ENCODE measurements around the gene CHEK2. TPM values are rescaled to one million over a fixed set of nuclear protein-coding genes. Genes with fewer than 3 reads are reported as not detected.
A peak's percentile ranks its signal among the peaks of the same experiment; 100 is the strongest.

The CHEK2 gene
- total RNA-seq (2014; rRNA removed; shearing (Covaris generic)) (12.2 and 22.0 TPM in 2 replicates), polyA plus RNA-seq (2016; fragmentation: Nextera tagmentation; extraction: Ambion mirVana) (19.3 and 21.8 TPM in 2 replicates)

- Histone ChIP-seq H4K20me1 (ENCODE audit: insufficient read depth) (no peaks in the 10 kb centered on the region), H3K79me2 (ENCODE audit: insufficient read depth) (peaks cover 58% of the 10 kb centered on the region)
- WGBS, 2 experiments (ENCODE audit: low coverage in 1 of 2, low lambda C conversion rate in 2 of 2, missing lambda C conversion rate in 2 of 2), result 1% methylated on average over 48 to 54 of the region's 54 CpGs
Measured at GRCh38 chr22:28741785-28742561, at the start of gene CHEK2, which contains the start of gene HSCB. TSS of gene CHEK2 (minus strand) at chr22:28741820. CDS start at chr22:28734721, 7,099 bp downstream. TSS of gene HSCB (plus strand) at chr22:28742039. CDS start at chr22:28742096, 57 bp downstream.

GRCh38 chr22:28791124-28791523, 49.5 kb upstream of the CHEK2 start:
- DNase-seq, result no peak
- peaks cover 48% of the 10 kb centered on the region for H3K36me3 ChIP-seq (ENCODE audit: low read depth)
- H3K9ac ChIP-seq, result no peak overlapping the region
- no peak overlapping the region for H2AFZ ChIP-seq
- H3K79me2 ChIP-seq (ENCODE audit: insufficient read depth), result peaks cover 24% of the 10 kb centered on the region
- in situ Hi-C loops (cut with MboI), result no loop called here
- H3F3A ChIP-seq (ENCODE audit: insufficient read depth), result peaks cover 65% of the 10 kb centered on the region
- WGBS, 2 experiments (ENCODE audit: low coverage in 1 of 2, low lambda C conversion rate in 2 of 2, missing lambda C conversion rate in 2 of 2), result 84 to 86% methylated on average over 5 of the region's 5 CpGs
- H3K9me2 ChIP-seq (ENCODE audit: insufficient read depth), result no peaks in the 10 kb centered on the region
- no peaks in the 10 kb centered on the region for H3K4me1 ChIP-seq (ENCODE audit: insufficient read depth)
- H3K4me3 ChIP-seq, result no peak overlapping the region
- no peak overlapping the region for H3K4me2 ChIP-seq (ENCODE audit: unreplicated experiment)
- no peaks in the 10 kb centered on the region for H3K27me3 ChIP-seq (replicated peaks; ENCODE audit: insufficient read depth)
- H3K9me3 ChIP-seq (ENCODE audit: low read depth), result no peaks in the 10 kb centered on the region
- TF ChIP-seq EZH2 (IDR thresholded peaks at IDR 0.05; ENCODE audit: insufficient read depth, poor library complexity, severe bottlenecking), result no peak
- TF ChIP-seq EZH2phosphoT487 (IDR thresholded peaks at IDR 0.05; ENCODE audit: insufficient read depth, low read depth), result no peak
- no peaks in the 10 kb centered on the region; the same call in 1 of the 2 replicates for H4K20me1 ChIP-seq (ENCODE audit: insufficient read depth)
- no peak overlapping the region for H3K27ac ChIP-seq

More at GRCh38 chr22:28741785-28742561, at the start of gene CHEK2, which contains the start of gene HSCB:
- Histone ChIP-seq H3K9ac (peak within 1 kb of the TSS; percentile 90), H3K27ac (peak within 1 kb of the TSS; percentile 86), H3F3A (ENCODE audit: insufficient read depth) (no peaks in the 10 kb centered on the region), H3K27me3 (replicated peaks; ENCODE audit: insufficient read depth) (no peaks in the 10 kb centered on the region), H3K9me3 (ENCODE audit: low read depth) (no peaks in the 10 kb centered on the region), H3K4me3 (peak within 1 kb of the TSS; percentile 86), H3K4me1 (ENCODE audit: insufficient read depth) (0 out of 2 replicates have a peak, but pooled peaks cover 6% of the 10 kb centered on the region), H2AFZ (peak within 1 kb of the TSS; percentile 96), H3K9me2 (ENCODE audit: insufficient read depth) (no peaks in the 10 kb centered on the region), H3K4me2 (ENCODE audit: unreplicated experiment) (peak within 1 kb of the TSS; percentile 88), H3K36me3 (ENCODE audit: low read depth) (peaks cover 14% of the 10 kb centered on the region; the same call in 1 of the 2 replicates)
- peak; percentile 99 for DNase-seq
- TF ChIP-seq EZH2 (IDR thresholded peaks at IDR 0.05; ENCODE audit: insufficient read depth, poor library complexity, severe bottlenecking) (no peak), EZH2phosphoT487 (IDR thresholded peaks at IDR 0.05; ENCODE audit: insufficient read depth, low read depth) (no peak)
- in situ Hi-C loops (cut with MboI), result no loop called here

GRCh38 chr22:28788601-28789000, 47.0 kb upstream of the CHEK2 start:
- H3K9me2 ChIP-seq (ENCODE audit: insufficient read depth), result no peaks in the 10 kb centered on the region
- H3K4me3 ChIP-seq, result no peak overlapping the region
- H3K4me2 ChIP-seq (ENCODE audit: unreplicated experiment), result no peak overlapping the region
- H4K20me1 ChIP-seq (ENCODE audit: insufficient read depth), result no peaks in the 10 kb centered on the region
- peaks cover 46% of the 10 kb centered on the region for H3K36me3 ChIP-seq (ENCODE audit: low read depth)
- in situ Hi-C loops (cut with MboI), result no loop called here
- no peak for DNase-seq
- H3K4me1 ChIP-seq (ENCODE audit: insufficient read depth), result no peaks in the 10 kb centered on the region
- H3K27ac ChIP-seq, result no peak overlapping the region
- no peaks in the 10 kb centered on the region for H3K27me3 ChIP-seq (replicated peaks; ENCODE audit: insufficient read depth)
- no peak overlapping the region for H3K9ac ChIP-seq
- H3F3A ChIP-seq (ENCODE audit: insufficient read depth), result peaks cover 42% of the 10 kb centered on the region
- H3K79me2 ChIP-seq (ENCODE audit: insufficient read depth), result peaks cover 34% of the 10 kb centered on the region
- no peak overlapping the region for H2AFZ ChIP-seq
- 71 to 75% methylated on average over 3 of the region's 3 CpGs for WGBS, 2 experiments (ENCODE audit: low coverage in 1 of 2, low lambda C conversion rate in 2 of 2, missing lambda C conversion rate in 2 of 2)
- no peaks in the 10 kb centered on the region for H3K9me3 ChIP-seq (ENCODE audit: low read depth)
- no peak for TF ChIP-seq EZH2phosphoT487 (IDR thresholded peaks at IDR 0.05; ENCODE audit: insufficient read depth, low read depth)
- no peak for TF ChIP-seq EZH2 (IDR thresholded peaks at IDR 0.05; ENCODE audit: insufficient read depth, poor library complexity, severe bottlenecking)

DNA sequence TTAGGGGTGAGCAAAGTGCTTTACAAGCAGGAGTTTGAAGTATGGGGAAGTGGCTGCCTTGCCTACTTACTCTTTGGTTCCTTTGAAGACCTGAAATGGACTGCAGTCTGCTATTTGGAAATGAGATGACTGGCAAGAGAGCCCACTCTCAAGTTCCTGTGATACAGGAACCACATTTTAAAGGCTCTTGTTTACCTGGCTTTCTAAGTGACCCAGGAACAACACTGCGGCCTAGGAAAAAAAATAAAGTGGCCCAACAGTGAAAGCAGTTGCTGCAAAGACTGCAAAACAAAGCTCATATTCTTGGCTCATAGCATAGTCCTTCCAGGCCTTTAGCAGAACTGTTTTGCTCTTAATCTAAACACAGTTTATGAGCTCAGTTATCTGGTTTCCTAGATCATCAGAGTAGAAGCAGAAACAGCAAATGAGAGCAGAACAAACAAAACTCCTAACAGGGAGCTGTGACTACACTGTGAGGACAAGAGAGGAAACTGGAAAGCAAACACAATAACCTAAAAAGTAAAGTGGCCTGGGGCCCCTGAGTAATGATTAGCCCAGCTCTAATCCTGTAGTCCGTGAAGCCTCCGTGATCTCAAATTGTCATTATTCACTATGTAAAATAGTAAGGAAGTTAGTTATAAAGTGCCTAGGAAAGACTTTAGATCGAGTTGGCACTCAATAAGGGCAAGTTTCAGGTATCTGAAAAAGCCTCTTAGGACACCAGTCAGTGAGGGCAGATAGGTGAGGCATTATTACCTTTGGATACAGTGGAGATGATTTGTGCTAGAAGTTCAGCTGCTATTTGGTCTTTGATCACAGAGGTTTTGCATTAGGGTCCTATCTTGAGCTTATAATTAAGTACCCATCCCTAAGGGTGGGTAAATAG, 42.4 kb upstream of the CHEK2 start:
- DNase-seq, result no peak

More for the DNA sequence above, 42.4 kb upstream of the CHEK2 start:
- no peaks in the 10 kb centered on the region for H3K9me3 ChIP-seq (ENCODE audit: low read depth)
- no peak overlapping the region for H3K4me2 ChIP-seq (ENCODE audit: unreplicated experiment)
- no peaks in the 10 kb centered on the region for H3K9me2 ChIP-seq (ENCODE audit: insufficient read depth)
- 96 to 97% methylated on average over 4 of the region's 4 CpGs for WGBS, 2 experiments (ENCODE audit: low coverage in 1 of 2, low lambda C conversion rate in 2 of 2, missing lambda C conversion rate in 2 of 2)
- H3K36me3 ChIP-seq (ENCODE audit: low read depth), result peaks cover 55% of the 10 kb centered on the region
- no peaks in the 10 kb centered on the region for H3K4me1 ChIP-seq (ENCODE audit: insufficient read depth)
- peaks cover 8% of the 10 kb centered on the region; the same call in 1 of the 2 replicates for H3F3A ChIP-seq (ENCODE audit: insufficient read depth)
- H3K27me3 ChIP-seq (replicated peaks; ENCODE audit: insufficient read depth), result no peaks in the 10 kb centered on the region
- H3K9ac ChIP-seq, result no peak overlapping the region
- peaks cover 8% of the 10 kb centered on the region; the same call in 1 of the 2 replicates for H4K20me1 ChIP-seq (ENCODE audit: insufficient read depth)
- peaks cover 66% of the 10 kb centered on the region for H3K79me2 ChIP-seq (ENCODE audit: insufficient read depth)
- in situ Hi-C loops (cut with MboI), result no loop called here
- no peak for TF ChIP-seq EZH2phosphoT487 (IDR thresholded peaks at IDR 0.05; ENCODE audit: insufficient read depth, low read depth)
- no peak for TF ChIP-seq EZH2 (IDR thresholded peaks at IDR 0.05; ENCODE audit: insufficient read depth, poor library complexity, severe bottlenecking)
- no peak overlapping the region for H2AFZ ChIP-seq
- no peak overlapping the region for H3K27ac ChIP-seq
- no peak overlapping the region for H3K4me3 ChIP-seq

All from GM23248 (cell line).